ENCODE data around the gene TCERG1L.

- no peak for TF ChIP-seq POLR2A (IDR thresholded peaks at IDR 0.05)
- TF ChIP-seq CTCF (IDR thresholded peaks at IDR 0.05): no peak
Measured at GRCh38 chr10:131231323-131231964, 80.1 kb downstream of the TCERG1L start.
